Choroid plexus epithelial cell (primary cell): Measurements from ENCODE around the gene SHMT1.
"Not testable (repeated sequence)": the region's sequence is repeated elsewhere in the genome, so short reads cannot be mapped to it uniquely, and the experiment has no call there.

Experiments
- DNase-seq: peaks from one replicate; pipeline ENCODE4 v3.0.0-alpha.2; 2010; ENCODE audit warnings: low read depth
- H3K4me3 ChIP-seq: 2 replicates; pipeline ENCODE4 v1.5.1; 2011; ENCODE audit warnings: low read depth, mild to moderate bottlenecking, control low read depth, low read length, moderate library complexity
- TF ChIP-seq, protein P1 (sequence below): conservative IDR thresholded peaks from 2 replicates; pipeline ENCODE4 v1.5.1; 2011; ENCODE audit warnings: low read depth, mild to moderate bottlenecking, control low read depth, inconsistent platforms, low read length, moderate library complexity

The SHMT1 gene

DNA sequence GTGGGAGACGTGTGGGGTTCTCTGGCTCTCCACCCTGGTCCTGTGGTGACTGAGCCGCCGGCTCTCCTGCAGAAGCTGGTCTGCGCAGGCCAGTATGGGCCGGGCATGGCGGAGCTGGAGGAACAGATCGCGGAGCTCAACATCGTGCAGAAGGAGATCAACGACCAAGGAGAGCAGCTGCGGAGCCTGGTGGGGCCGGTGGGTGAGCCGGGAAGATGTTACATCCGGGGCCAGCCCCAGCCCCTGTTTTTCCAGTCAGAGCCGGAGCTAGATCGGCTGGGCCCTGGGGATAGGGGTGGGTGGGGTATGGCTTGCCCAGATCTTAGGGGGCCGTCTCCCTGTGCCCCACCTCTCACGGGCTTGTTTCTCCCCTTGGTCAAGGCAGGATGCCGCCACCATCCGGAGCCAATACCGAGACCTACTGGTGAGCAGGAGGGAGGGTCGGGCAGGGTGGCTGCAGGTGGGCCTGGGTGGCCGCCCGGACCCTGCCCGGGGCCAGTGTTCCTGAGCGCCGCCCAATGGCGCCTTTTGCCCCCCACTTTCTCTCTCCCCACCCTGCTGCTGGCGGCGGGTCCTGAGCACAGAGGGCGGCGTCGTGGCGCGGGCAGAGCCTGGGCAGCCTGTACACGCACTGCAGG is 19.2 kb upstream of the SHMT1 start:
- TF ChIP-seq, protein P1, sequence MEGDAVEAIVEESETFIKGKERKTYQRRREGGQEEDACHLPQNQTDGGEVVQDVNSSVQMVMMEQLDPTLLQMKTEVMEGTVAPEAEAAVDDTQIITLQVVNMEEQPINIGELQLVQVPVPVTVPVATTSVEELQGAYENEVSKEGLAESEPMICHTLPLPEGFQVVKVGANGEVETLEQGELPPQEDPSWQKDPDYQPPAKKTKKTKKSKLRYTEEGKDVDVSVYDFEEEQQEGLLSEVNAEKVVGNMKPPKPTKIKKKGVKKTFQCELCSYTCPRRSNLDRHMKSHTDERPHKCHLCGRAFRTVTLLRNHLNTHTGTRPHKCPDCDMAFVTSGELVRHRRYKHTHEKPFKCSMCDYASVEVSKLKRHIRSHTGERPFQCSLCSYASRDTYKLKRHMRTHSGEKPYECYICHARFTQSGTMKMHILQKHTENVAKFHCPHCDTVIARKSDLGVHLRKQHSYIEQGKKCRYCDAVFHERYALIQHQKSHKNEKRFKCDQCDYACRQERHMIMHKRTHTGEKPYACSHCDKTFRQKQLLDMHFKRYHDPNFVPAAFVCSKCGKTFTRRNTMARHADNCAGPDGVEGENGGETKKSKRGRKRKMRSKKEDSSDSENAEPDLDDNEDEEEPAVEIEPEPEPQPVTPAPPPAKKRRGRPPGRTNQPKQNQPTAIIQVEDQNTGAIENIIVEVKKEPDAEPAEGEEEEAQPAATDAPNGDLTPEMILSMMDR, result no peak
- DNase-seq, result no peak
- no peak overlapping the region for H3K4me3 ChIP-seq

DNA sequence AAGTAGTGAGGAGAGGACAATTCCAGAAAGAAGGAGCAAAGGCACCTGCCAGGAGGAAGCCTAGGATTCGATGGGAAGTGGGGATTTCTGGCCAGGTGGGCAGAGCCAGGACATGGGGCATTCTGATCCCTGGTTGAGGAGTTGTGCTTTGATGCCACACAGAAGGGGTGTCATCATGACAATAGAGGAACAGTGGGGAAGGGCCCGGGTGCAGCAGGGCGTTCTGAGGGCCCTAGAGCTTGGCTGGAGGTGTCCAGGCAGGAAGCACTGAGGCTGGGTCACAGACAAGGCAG is 18.5 kb upstream of the SHMT1 start:
- H3K4me3 ChIP-seq, result no peak overlapping the region
- no peak for DNase-seq
- TF ChIP-seq, protein P1, result no peak

DNA sequence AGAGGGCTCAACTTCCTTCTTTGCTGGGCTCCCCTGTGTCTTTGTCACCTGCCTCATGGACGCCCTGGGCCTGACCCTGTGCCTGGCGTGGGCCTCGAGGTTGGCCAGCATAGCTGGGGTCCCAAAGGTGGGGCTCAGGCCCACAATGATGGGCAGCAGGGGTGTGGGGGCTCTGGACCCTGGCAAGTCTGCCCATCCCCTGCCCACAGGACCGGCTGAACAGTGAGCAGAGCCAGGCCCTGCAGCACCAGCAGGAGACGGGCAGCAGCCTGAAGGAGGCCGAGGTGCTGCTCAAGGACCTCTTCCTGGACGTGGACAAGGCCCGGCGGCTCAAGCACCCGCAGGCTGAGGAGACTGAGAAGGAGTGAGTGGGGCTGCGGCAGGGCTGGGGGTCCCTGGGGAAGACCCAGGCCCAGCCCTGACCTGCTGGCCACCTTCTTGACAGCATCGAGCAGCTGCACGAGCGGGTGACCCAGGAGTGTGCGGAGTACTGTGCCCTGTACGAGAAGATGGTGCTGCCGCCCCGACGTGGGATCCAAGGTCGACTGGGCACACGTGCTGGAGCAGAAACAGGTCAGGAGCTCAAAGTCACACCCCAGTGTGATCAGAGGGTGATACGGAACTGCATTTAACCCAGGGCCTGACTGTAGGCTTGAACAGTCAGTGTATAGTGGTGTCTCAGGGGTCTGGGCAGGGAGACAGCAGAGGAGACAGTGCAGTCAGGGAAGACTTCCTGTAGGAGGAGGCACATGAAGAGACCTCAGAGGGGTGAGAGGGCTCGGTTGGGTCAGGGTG is 18.0 kb upstream of the SHMT1 start:
- no peak for DNase-seq
- no peak overlapping the region for H3K4me3 ChIP-seq
- TF ChIP-seq, protein P1, result no peak

DNA sequence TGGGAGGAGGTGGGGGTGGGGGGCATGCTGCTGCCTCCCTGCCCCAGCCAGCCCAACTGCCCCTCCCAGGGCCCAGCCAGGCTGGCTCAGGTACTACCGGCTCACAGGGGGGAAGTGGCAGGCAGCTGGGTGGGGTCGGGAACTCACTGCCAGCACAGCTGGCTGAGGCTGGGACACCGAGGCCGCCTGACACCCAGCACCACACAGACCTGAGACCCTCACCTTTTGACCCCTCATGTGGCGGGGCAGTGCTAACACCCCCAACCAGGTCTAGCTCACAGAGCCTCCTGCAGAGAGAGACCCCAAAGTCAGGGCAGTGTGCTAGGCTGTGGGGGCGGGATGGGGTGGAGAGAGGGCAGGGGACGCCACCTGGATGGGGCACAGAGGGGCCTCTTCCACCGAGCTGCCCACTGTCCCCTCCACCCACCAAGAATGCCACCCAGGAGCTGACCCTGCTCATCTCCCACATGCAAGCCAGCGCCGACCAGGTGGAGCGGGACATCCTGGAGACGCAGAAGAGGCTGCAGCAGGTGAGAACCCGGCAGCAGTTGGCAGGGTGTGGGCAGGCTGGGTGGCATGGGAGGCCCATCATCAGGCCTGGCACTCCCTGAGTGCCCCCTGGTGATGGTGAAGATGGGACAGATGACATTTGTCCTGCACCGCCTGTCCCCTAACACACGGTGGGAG is 17.3 kb upstream of the SHMT1 start:
- no peak for DNase-seq
- H3K4me3 ChIP-seq, result no peak overlapping the region
- TF ChIP-seq, protein P1, result no peak

DNA sequence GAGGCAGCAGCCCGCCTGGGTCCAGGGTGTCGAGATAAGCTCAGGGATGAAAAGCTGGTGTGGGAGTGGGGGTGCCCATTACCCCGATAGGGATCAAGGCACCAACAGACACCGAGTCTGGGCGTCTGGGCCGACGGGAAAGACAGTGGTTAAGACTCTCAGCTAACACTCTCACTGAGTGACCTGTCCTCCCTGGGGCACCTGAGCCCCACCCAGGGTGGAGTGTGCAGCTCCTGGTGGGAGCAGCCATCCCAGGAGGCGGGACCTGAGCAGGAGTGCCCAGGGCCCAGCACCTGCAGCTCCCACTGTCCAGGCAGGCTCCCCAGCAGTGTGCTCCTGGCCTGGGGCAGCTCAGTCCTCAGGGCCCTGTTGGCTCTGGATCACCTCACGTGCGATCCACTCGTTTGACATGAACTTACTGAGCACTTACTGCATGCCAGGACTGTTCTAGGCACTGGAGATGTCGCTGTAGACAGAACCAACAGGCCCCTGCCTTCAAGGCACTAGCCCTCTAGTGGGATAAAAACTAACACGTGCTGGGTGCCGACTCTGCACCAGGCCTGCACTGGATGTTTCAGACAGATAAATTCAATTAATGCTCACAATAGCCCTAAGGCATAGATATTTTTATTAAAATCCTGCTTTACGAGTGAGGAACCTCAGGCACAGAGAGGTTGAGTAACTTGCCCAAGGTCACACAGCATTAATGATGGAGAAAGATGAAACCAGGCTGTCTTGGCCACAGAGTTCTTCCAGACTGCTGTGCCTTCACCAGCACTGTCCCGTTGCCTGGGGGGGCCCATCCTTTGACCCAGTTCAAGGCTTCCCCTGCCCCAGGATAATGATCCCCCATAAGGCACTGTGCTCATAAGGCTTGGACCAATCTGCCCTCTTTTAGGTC is 16.1 kb upstream of the SHMT1 start:
- TF ChIP-seq, protein P1, result no peak
- H3K4me3 ChIP-seq, result no peak overlapping the region
- DNase-seq, result no peak

DNA sequence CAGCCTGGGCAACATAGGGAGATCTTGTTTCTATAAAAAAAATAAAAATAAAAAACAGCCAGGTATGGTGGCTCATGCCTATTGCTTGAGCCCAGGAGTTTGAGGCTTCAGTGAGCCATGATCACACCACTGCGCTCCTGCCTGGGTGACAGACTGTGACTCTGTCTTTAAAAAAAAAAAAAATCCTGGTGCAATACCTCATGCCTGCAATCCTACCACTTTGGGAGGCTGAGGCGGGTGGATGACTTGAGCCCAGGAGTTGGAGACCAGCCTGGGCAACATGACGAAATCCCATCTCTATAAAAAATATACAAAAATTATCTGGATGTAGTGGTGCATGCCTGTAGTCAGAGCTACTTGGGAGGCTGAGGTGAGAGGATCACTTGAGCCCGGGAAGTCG is 15.3 kb upstream of the SHMT1 start:
- DNase-seq, H3K4me3 ChIP-seq: not testable (repeated sequence)

DNA sequence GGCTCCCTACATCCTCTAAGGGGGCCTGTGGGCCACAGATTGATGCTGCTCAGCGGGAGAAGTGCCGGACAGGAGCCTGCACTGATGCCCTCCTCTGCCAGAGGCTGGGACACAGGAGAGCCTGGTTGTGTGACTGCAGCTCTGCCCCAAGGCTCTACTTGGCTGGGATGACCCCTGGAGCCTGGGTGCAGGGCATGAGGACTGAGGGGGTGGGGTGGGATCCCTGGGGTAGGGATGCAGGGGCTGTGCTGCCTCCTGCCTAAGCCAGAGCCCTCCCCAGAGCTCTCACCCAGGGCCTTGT is 14.8 kb upstream of the SHMT1 start:
- H3K4me3 ChIP-seq, result no peak overlapping the region
- TF ChIP-seq, protein P1, result no peak
- DNase-seq, result no peak
